HepG2 (cell line): Measurements from ENCODE around the gene RCC2. TPM values are rescaled to one million over a fixed set of nuclear protein-coding genes. Genes with fewer than 3 reads are reported as not detected.

Source experiments
- ATAC-seq: fragments of 200-7000 bp; cut with Tn5 transposase; 3 replicates; pipeline ENCODE4 v1.9.1; 2020; ENCODE audit warnings: mild to moderate bottlenecking, moderate library complexity
- BruUV-seq: library from RNA; stranded (reverse); fragments of 400-500 nt; replicated peaks from 2 replicates; lab custom pipeline; 2021; lab: Mats Ljungman, UMichigan
- CTCF ChIA-PET: fragments of 300-600 bp; formaldehyde crosslinking; extraction: SDS; loops from one replicate; lab custom pipeline; 2021; ENCODE audit warnings: low total read pairs, inconsistent platforms, low intra/inter-chr PET ratio; lab: Yijun Ruan, JAX
- POLR2A ChIA-PET: fragments of 350-600 bp; sonication (Branson Sonifier 250); formaldehyde crosslinking; loops from one replicate; lab custom pipeline; 2020; ENCODE audit warnings: antibody characterized with exemption, inconsistent platforms; lab: Yijun Ruan, JAX
- DNase-seq: peaks from one replicate; pipeline ENCODE4 v3.0.0-alpha.2; 2015; ENCODE audit warnings: low spot score
- FAIRE-seq: peaks from 3 replicates; lab custom pipeline; 2011; peaks lifted over from hg19 to GRCh38; lab: Jason Lieb, UNC
- H2AFZ ChIP-seq: one replicate; pipeline ENCODE4 v1.6.1; 2011; ENCODE audit warnings: low read length, inconsistent platforms
- H3K27ac ChIP-seq: fragments of 300-600 bp; 3 replicates; pipeline ENCODE4 v1.8.0; 2011; ENCODE audit warnings: mixed run types, mild to moderate bottlenecking, mixed read lengths, low read length, inconsistent platforms; ENCODE audit not compliant: insufficient read depth; ENCODE audit errors: extremely low read length
- H3K27me3 ChIP-seq, 2 experiments: fragments of 200-600 bp in 1 of 2; 2 replicates in 1 of 2; 3 replicates in 1 of 2; pipeline versions ENCODE4 v1.6.0 to v1.8.0; 2011; ENCODE audit warnings: low read length in 2 of 2, mild to moderate bottlenecking in 2 of 2, moderate library complexity in 2 of 2, inconsistent platforms in 1 of 2; ENCODE audit not compliant: insufficient read depth in 2 of 2, control insufficient read depth in 1 of 2
- H3K36me3 ChIP-seq, 2 experiments: fragments of 200-600 bp in 1 of 2; replicated peaks in 1 of 2; 2 replicates in 1 of 2; 3 replicates in 1 of 2; pipeline versions ENCODE4 v1.5.1 to v1.8.0; 2011; ENCODE audit warnings: low read length in 2 of 2, inconsistent platforms in 1 of 2; ENCODE audit not compliant: insufficient read depth in 2 of 2, control insufficient read depth in 1 of 2
- H3K4me1 ChIP-seq: 2 replicates; pipeline ENCODE4 v1.5.1; 2012; ENCODE audit warnings: low read length, inconsistent platforms; ENCODE audit not compliant: insufficient read depth
- H3K4me2 ChIP-seq: 2 replicates; pipeline ENCODE4 v1.6.0; 2011; ENCODE audit warnings: low read depth, low read length, inconsistent platforms
- H3K4me3 ChIP-seq, 3 experiments: fragments of 200-600 bp in 1 of 3; sonication (generic), shearing (Covaris generic) in 1 of 3; replicated peaks in 1 of 3; 2 replicates each; pipeline ENCODE4 v1.5.1; 2011 to 2016; ENCODE audit warnings: low read length in 3 of 3, inconsistent platforms in 2 of 3, low read depth in 2 of 3, mild to moderate bottlenecking in 2 of 3, control low read depth in 1 of 3, mixed read lengths in 1 of 3; ENCODE audit not compliant: insufficient read depth in 1 of 3
- H3K79me2 ChIP-seq: one replicate; pipeline ENCODE4 v1.6.1; 2011; ENCODE audit warnings: low read length, inconsistent platforms; ENCODE audit not compliant: insufficient read depth
- H3K9ac ChIP-seq: 2 replicates; pipeline ENCODE4 v1.6.0; 2011; ENCODE audit warnings: mild to moderate bottlenecking, low read depth, low read length, inconsistent platforms; ENCODE audit not compliant: insufficient read depth
- H3K9me3 ChIP-seq: 2 replicates; pipeline ENCODE4 v1.5.1; 2012; ENCODE audit warnings: mild to moderate bottlenecking, low read length
- H4K20me1 ChIP-seq: 2 replicates; pipeline ENCODE4 v1.6.0; 2011; ENCODE audit warnings: inconsistent platforms, mild to moderate bottlenecking, low read length, moderate library complexity; ENCODE audit not compliant: insufficient read depth
- AGO1 ChIP-seq: fragments of 200-400 bp; formaldehyde crosslinking; IDR thresholded peaks from 2 replicates; pipeline ENCODE4 v1.6.1; 2017; ENCODE audit warnings: mild to moderate bottlenecking, low read depth, low read length, moderate library complexity; ENCODE audit not compliant: poor library complexity, severe bottlenecking
- CEBPG ChIP-seq: IDR thresholded peaks from 2 replicates; pipeline ENCODE4 v1.6.1; 2016
- CTCF ChIP-seq: sonication (generic); formaldehyde crosslinking; IDR thresholded peaks from 2 replicates; pipeline ENCODE4 v1.5.0; 2020; ENCODE audit warnings: mild to moderate bottlenecking, missing genetic modification reagents, moderate library complexity
- HNRNPL ChIP-seq: fragments of 200-400 bp; formaldehyde crosslinking; IDR thresholded peaks from 2 replicates; pipeline ENCODE4 v1.6.1; 2017; ENCODE audit warnings: mild to moderate bottlenecking, low read depth, low read length
- MIER3 ChIP-seq: IDR thresholded peaks from 2 replicates; pipeline ENCODE4 v1.6.1; 2016; ENCODE audit warnings: missing compliant biosample characterization, borderline replicate concordance
- NAIF1 ChIP-seq: sonication (generic); formaldehyde crosslinking; IDR thresholded peaks from 2 replicates; pipeline ENCODE4 v1.5.0; 2020; ENCODE audit warnings: mild to moderate bottlenecking, missing genetic modification reagents, borderline replicate concordance
- PHF21A ChIP-seq: sonication (generic); formaldehyde crosslinking; IDR thresholded peaks from 2 replicates; pipeline ENCODE4 v1.5.0; 2020; ENCODE audit warnings: mild to moderate bottlenecking, missing genetic modification reagents
- RARG ChIP-seq: sonication (generic); formaldehyde crosslinking; IDR thresholded peaks from 2 replicates; pipeline ENCODE4 v1.4.0; 2020; ENCODE audit warnings: low read depth, mild to moderate bottlenecking, missing genetic modification reagents
- ZC3H4 ChIP-seq: sonication (generic); formaldehyde crosslinking; IDR thresholded peaks from 2 replicates; pipeline ENCODE4 v1.4.0; 2020; ENCODE audit warnings: missing genetic modification reagents, borderline replicate concordance
- ZMYM3 ChIP-seq: sonication (generic); formaldehyde crosslinking; IDR thresholded peaks from 2 replicates; pipeline ENCODE4 v1.5.1; 2020; ENCODE audit warnings: mild to moderate bottlenecking, missing genetic modification reagents
- ZNF232 ChIP-seq: sonication (generic); formaldehyde crosslinking; IDR thresholded peaks from 2 replicates; pipeline ENCODE4 v1.4.0; 2020; ENCODE audit warnings: missing genetic modification reagents, borderline replicate concordance
- ZSCAN9 ChIP-seq: IDR thresholded peaks from 2 replicates; pipeline ENCODE4 v1.6.1; 2016; ENCODE audit warnings: borderline replicate concordance
- WGBS: methylation state at CpG from one replicate; pipeline ENCODE4 v1.1.6; 2017; ENCODE audit warnings: low lambda C conversion rate; 5-methylcytosine and 5-hydroxymethylcytosine counted together
- in situ Hi-C: cut with HindIII; loops from 2 replicates; pipeline ENCODE4 v1.10.0; 2017; ENCODE audit warnings: low pct_unique_long_range_greater_than_20kb; ENCODE audit not compliant: extremely low pct_ligation_motif_present
- intact Hi-C: fragments of 100-400 bp; cut with micrococcal nuclease; formaldehyde crosslinking; loops from one replicate; pipeline ENCODE4 v1.10.0; 2022; ENCODE audit not compliant: unreplicated experiment
- polyA plus RNA-seq, 8 experiments: library from polyadenylated mRNA; depleted of rRNA in 3 of 8; stranded (reverse) in 7 of 8; unstranded in 1 of 8; fragments of >200 nt; fragmentation: Illumina TruSeq in 4 of 8; extraction: Trizol in 4 of 8; gene quantifications; 2 replicates each; pipeline versions ENCODE4 v1.2.1 to v1.2.3, GENCODE V29; 2011 to 2016; ENCODE audit warnings: low read depth in 4 of 8, missing spikeins in 1 of 8, mixed read lengths in 1 of 8; ENCODE audit not compliant: insufficient read depth in 1 of 8
- total RNA-seq, 5 experiments: library from RNA; depleted of rRNA; stranded (reverse); fragments of >200 nt; fragmentation: Illumina TruSeq; extraction: Trizol; gene quantifications; 2 replicates each; pipeline ENCODE4 v1.2.3, GENCODE V29; 2016; ENCODE audit warnings: low read depth in 1 of 5
- TF ChIP-seq, protein P1 (sequence below): sonication (generic); formaldehyde crosslinking; IDR thresholded peaks from 2 replicates; pipeline ENCODE4 v1.4.0; 2020; ENCODE audit warnings: mild to moderate bottlenecking, missing genetic modification reagents

RCC2 gene
- total and polyA plus RNA-seq, 2 of the 13 experiments (the other 11 are each of a cell fraction or from before 2014, with no cell fraction given): 20.5 to 55.8 TPM

DNA sequence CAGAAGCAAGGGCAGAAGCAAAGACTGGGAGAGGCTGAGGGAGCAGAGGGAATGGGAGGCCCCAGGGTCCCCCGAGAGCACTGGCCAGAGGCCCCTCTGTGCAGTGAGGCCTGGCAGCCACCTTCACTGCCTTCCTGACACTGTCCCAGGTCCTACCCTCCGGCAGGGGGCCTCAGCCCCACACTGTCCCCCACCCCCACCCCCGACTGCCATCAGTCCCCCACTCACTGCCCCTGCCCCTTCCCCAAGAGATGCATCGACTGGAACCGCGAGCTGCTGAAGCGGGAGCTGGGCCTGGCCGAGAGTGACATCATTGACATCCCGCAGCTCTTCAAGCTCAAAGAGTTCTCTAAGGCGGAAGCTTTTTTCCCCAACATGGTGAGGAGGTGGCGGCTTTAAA is 80.4 kb downstream of the RCC2 start:
- Histone ChIP-seq H4K20me1 (no peaks in the 10 kb centered on the region), H3K4me3 (no peak overlapping the region), H3K4me1 (no peaks in the 10 kb centered on the region), H3K27me3 (peaks cover 2 to 28% of the 10 kb centered on the region in 2 experiments; a peak in 3 of 5 replicates), H3K4me2 (no peak overlapping the region), H3K27ac (no peak overlapping the region), H3K36me3 (no peaks in the 10 kb centered on the region), H3K9me3 (no peaks in the 10 kb centered on the region), H2AFZ (no peak overlapping the region), H3K79me2 (no peaks in the 10 kb centered on the region), H3K9ac (no peak overlapping the region)
- ChIA-PET CTCF (no interaction called here), POLR2A (no interaction called here)
- in situ Hi-C loops (no loop called here), intact Hi-C loops (no loop called here)
- FAIRE-seq (no peak), ATAC-seq (peak; percentile 58), DNase-seq (no peak)
- no peak for TF ChIP-seq PHF21A (CRISPR knock-in tag)
- TF ChIP-seq CEBPG (CRISPR knock-in tag): no peak
- TF ChIP-seq RARG (CRISPR knock-in tag): no peak
- TF ChIP-seq ZSCAN9 (CRISPR knock-in tag): no peak
- no peak for TF ChIP-seq AGO1
- TF ChIP-seq CTCF (CRISPR knock-in tag): no peak
- no peak for TF ChIP-seq ZC3H4 (CRISPR knock-in tag)
- no peak for TF ChIP-seq ZNF232 (CRISPR knock-in tag)
- TF ChIP-seq, protein P1, sequence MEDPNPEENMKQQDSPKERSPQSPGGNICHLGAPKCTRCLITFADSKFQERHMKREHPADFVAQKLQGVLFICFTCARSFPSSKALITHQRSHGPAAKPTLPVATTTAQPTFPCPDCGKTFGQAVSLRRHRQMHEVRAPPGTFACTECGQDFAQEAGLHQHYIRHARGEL (CRISPR knock-in tag): no peak
- no peak for TF ChIP-seq NAIF1 (CRISPR knock-in tag)
- no peak for TF ChIP-seq ZMYM3 (CRISPR knock-in tag)
- TF ChIP-seq HNRNPL: no peak
- no peak for TF ChIP-seq MIER3 (CRISPR knock-in tag)
- WGBS: 51% methylated on average over 7 of the region's 11 CpGs
- BruUV-seq: no TSS peak
